Cardiac atrium fibroblast (primary cell): ENCODE results near the gene CXCR2. TPM values are rescaled to one million over a fixed set of nuclear protein-coding genes. Genes with fewer than 3 reads are reported as not detected.

Source experiments
- total RNA-seq: library from RNA; depleted of rRNA; stranded (reverse); fragments of >200 nt; gene quantifications from 2 replicates; pipeline ENCODE4 v1.2.3, GENCODE V29; 2015

CXCR2 gene
- total RNA-seq: not detected in 2 replicates

DNA sequence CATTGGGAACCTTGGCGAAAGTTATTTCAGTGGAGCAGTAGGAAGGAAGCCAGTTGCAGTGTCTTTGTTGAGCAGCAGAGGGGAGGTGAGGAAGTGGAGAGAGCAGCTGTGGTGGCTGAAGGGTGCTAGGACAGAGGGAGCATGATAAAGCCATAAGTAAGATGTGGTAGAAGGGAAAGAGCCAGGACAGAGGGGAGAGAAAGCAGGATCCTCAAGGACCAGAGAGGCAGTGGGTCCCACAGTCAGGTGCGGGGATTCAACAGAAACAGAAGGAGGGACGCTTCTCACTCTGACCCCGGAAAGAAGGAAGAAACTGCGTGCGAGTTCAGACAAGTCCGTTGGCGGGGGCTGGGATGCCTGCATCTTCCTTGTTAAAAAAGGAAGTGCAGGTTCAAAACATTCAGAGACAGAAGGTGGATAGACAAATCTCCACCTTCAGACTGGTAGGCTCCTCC lies at the start of gene CXCR2:
Gene CXCR2 (plus strand): TSS at position 403 of the 455 bp plus-strand sequence. CDS start 8,774 bp downstream, outside the sequence.

GRCh38 chr2:218166791-218167190 lies 41.0 kb downstream of the CXCR2 start, which contains the start of gene CXCR1:
Gene CXCR1 (minus strand): TSS chr2:218166962. CDS start chr2:218165211, 1,751 bp downstream.

Other genes starting within 250 kb of the CXCR2 start
- gene TNS1, start 123.0 kb upstream of the CXCR2 start, total RNA-seq: 61.2 and 79.7 TPM in 2 replicates
- not detected in 2 replicates for gene RUFY4, start 56.8 kb upstream of the CXCR2 start, total RNA-seq
- gene CXCR1, start 40.9 kb downstream of the CXCR2 start, total RNA-seq: not detected in 2 replicates
- 444 and 448 TPM in 2 replicates for gene ARPC2, start 91.2 kb downstream of the CXCR2 start, total RNA-seq
- gene GPBAR1, start 135.0 kb downstream of the CXCR2 start, total RNA-seq: not detected in 2 replicates
- gene AAMP, start 144.1 kb downstream of the CXCR2 start, total RNA-seq: 86.7 and 116 TPM in 2 replicates
- gene PNKD, start 144.5 kb downstream of the CXCR2 start, total RNA-seq: 32.9 and 36.3 TPM in 2 replicates
- gene TMBIM1, start 166.5 kb downstream of the CXCR2 start, total RNA-seq: 109 and 139 TPM in 2 replicates
- not detected in 2 replicates for gene CATIP, start 230.8 kb downstream of the CXCR2 start, total RNA-seq